Aorta (tissue), 5 donors: Measurements from ENCODE around the gene CCDC68. TPM values are rescaled to one million over a fixed set of nuclear protein-coding genes. Genes with fewer than 3 reads are reported as not detected.

Source experiments
- ATAC-seq: fragments of 200-7000 bp; cut with Tn5 transposase; one replicate; pipeline ENCODE4 v1.9.1; 2022; ENCODE audit warnings: moderate library complexity; ENCODE audit not compliant: low FRiP score
- DNase-seq, 2 donors: peaks; one replicate each; pipeline ENCODE4 v3.0.0-alpha.2; 2020
- H3K27ac ChIP-seq, 2 donors: one replicate each; pipeline ENCODE4 v1.5.1; 2013; ENCODE audit warnings: low read length in 2 of 2, mild to moderate bottlenecking in 2 of 2, moderate library complexity in 2 of 2, control low read depth in 1 of 2, inconsistent platforms in 1 of 2, low read depth in 1 of 2
- H3K27me3 ChIP-seq, 2 donors: one replicate each; pipeline ENCODE4 v1.6.1; 2013; ENCODE audit warnings: control low read depth in 1 of 2, low read length in 1 of 2, mild to moderate bottlenecking in 1 of 2, moderate library complexity in 1 of 2; ENCODE audit not compliant: insufficient read depth in 2 of 2, control insufficient read depth in 1 of 2
- H3K36me3 ChIP-seq, 2 donors: one replicate each; pipeline ENCODE4 v1.6.1; 2013; ENCODE audit warnings: control low read depth in 1 of 2, low read length in 1 of 2, mild to moderate bottlenecking in 1 of 2; ENCODE audit not compliant: insufficient read depth in 2 of 2, control insufficient read depth in 1 of 2
- H3K4me1 ChIP-seq, 2 donors: one replicate each; pipeline ENCODE4 v1.6.1; 2013; ENCODE audit warnings: low read length in 2 of 2, control low read depth in 1 of 2, mild to moderate bottlenecking in 1 of 2, moderate library complexity in 1 of 2; ENCODE audit not compliant: insufficient read depth in 2 of 2, control insufficient read depth in 1 of 2
- H3K4me3 ChIP-seq, 2 donors: one replicate each; pipeline ENCODE4 v1.5.1; 2013; ENCODE audit warnings: low read length in 2 of 2, control low read depth in 1 of 2, mild to moderate bottlenecking in 1 of 2
- H3K9me3 ChIP-seq: one replicate; pipeline ENCODE4 v1.6.1; 2013; ENCODE audit warnings: mild to moderate bottlenecking, low read length; ENCODE audit not compliant: control insufficient read depth
- WGBS, 2 donors: extraction: QIAGEN DNeasy Blood & Tissue Kit; methylation state at CpG; one replicate each; pipeline ENCODE4 v1.1.7; 2013; 5-methylcytosine and 5-hydroxymethylcytosine counted together
- intact Hi-C, 2 donors: fragments of 100-400 bp; cut with DNase I; formaldehyde crosslinking; loops; one replicate each; pipeline versions ENCODE4 v1.14.2 to v1.15.0; 2022
- polyA plus RNA-seq, 2 donors: library from polyadenylated mRNA; stranded (reverse); fragments of 200-250 nt; gene quantifications; one replicate each; pipeline ENCODE4 v1.2.3, GENCODE V29; 2013
- total RNA-seq, 2 donors: library from RNA; stranded (reverse); fragmentation: NEBNext Ultra II Directional; extraction: Animal tissue kit (Norgen Biotek cat#: 25700); gene quantifications; one replicate each; pipeline ENCODE4 v1.2.1, GENCODE V29; 2021
- donor health status: healthy with polysubstance abuse.
- donor health status: Bipolar disorder and iron deficiency.
- donor health status: DM: no; HTN: no; CAD: no.
- donor health status: DM: no; HTN: no; CAD: no.
- donor health status: DM: yes; HTN: yes; CAD: no.

Gene CCDC68
- total and polyA plus RNA-seq, 4 donors: 1.9 to 9.4 (median 6.4) TPM

DNA sequence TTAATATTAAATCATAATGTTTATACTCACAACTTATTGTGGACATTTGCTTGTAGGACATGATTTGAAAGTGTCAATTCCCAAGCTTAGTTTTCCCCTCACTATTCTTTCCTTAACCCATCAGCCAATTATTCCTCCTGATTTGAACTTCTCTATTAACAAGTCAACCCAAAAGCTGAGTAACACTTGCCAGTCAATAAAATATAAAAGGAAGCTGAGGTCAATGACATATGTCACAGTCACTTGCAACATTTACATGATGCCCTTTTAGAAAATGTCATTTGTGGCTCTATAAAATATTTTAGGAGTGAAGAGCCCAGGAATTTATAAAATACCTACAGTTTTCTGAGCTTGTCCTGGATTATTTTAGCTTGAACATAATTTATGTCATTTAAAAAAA is 7.2 kb downstream of the CCDC68 start:
- H3K9me3 ChIP-seq: no peaks in the 10 kb centered on the region
- H3K4me3 ChIP-seq: no peak overlapping the region
- no peaks in the 10 kb centered on the region for H3K36me3 ChIP-seq
- no peaks in the 10 kb centered on the region for H3K27me3 ChIP-seq
- intact Hi-C loops: no loop called here
- DNase-seq: no peak
- no peaks in the 10 kb centered on the region for H3K4me1 ChIP-seq
- H3K27ac ChIP-seq: no peak overlapping the region
- ATAC-seq: no peak

- DNase-seq (no peak), ATAC-seq (no peak)
- no peaks in the 10 kb centered on the region for H3K27me3 ChIP-seq
- H3K27ac ChIP-seq: no peak overlapping the region
- H3K36me3 ChIP-seq: no peaks in the 10 kb centered on the region
- no peak overlapping the region for H3K4me3 ChIP-seq
- intact Hi-C loops: no loop called here
- H3K9me3 ChIP-seq: no peaks in the 10 kb centered on the region
- H3K4me1 ChIP-seq: no peaks in the 10 kb centered on the region
- 93% methylated on average over 7 of the region's 7 CpGs for WGBS, 2 donors
Measured at GRCh38 chr18:54950221-54950620, 9.0 kb downstream of the CCDC68 start.

GRCh38 chr18:54949588-54949987 is 9.7 kb downstream of the CCDC68 start:
- Histone ChIP-seq H3K4me3 (no peak overlapping the region), H3K36me3 (no peaks in the 10 kb centered on the region), H3K9me3 (no peaks in the 10 kb centered on the region), H3K27ac (no peak overlapping the region), H3K4me1 (no peaks in the 10 kb centered on the region), H3K27me3 (no peaks in the 10 kb centered on the region)
- ATAC-seq (no peak), DNase-seq (no peak)
- intact Hi-C loops: no loop called here
- WGBS, 2 donors: 71 to 74% methylated on average over 3 of the region's 3 CpGs

DNA sequence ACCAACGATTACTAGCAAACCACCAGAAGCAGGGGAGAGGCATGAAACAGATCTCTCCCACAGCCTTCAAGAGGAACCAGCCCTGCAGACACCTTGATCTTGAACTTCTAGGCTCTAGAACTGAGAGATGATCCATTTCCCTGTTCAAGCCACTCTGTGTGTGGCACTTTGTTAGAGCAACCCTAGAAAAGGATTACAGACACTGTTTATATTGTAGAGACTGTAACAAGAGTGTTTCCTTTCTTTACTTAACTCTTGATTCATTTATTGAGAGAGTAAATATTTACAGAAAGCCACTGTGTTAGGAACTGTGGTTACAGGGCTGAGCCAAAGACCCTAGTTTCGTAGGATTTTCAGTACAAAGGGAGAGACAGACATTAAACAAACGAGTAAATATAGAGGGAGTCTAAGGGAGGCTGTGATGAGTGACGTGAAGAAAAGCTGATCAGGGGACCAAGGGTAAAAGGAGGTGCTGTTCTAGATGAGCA is 10.9 kb downstream of the CCDC68 start:
- H3K27me3 ChIP-seq: no peaks in the 10 kb centered on the region
- no peaks in the 10 kb centered on the region for H3K4me1 ChIP-seq
- H3K27ac ChIP-seq: no peak overlapping the region
- WGBS, 2 donors: 66 to 81% methylated on average over 4 of the region's 4 CpGs
- no peak overlapping the region for H3K4me3 ChIP-seq
- H3K9me3 ChIP-seq: no peaks in the 10 kb centered on the region
- intact Hi-C loops: no loop called here
- ATAC-seq (no peak), DNase-seq (no peak)
- no peaks in the 10 kb centered on the region for H3K36me3 ChIP-seq

DNA sequence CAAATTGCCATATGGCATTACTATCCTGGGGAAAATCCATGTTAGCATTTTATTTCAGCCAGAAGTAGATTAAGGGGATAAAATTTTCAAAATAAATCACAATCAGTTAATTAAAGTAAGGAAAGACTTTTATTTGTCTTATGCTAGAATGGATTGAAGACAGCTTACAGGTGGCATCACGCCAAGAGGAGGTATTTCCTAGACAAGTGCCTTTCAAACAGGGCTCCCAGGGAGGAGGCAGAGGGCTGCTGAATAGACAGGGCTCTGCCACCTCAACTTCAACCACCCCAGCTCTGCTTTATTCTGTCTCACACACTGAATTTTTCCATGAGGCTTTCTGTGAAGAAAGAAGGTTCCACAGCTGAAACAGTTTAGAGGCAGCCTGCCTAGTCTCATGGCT is 12.2 kb downstream of the CCDC68 start:
- ATAC-seq: no peak
- intact Hi-C loops: no loop called here
- Histone ChIP-seq H3K27me3 (no peaks in the 10 kb centered on the region), H3K27ac (no peak overlapping the region), H3K36me3 (no peaks in the 10 kb centered on the region), H3K4me1 (no peaks in the 10 kb centered on the region), H3K4me3 (no peak overlapping the region), H3K9me3 (no peaks in the 10 kb centered on the region)
- DNase-seq: no peak
- 68 to 79% methylated on average over 1 of the region's 1 CpG for WGBS, 2 donors

DNA sequence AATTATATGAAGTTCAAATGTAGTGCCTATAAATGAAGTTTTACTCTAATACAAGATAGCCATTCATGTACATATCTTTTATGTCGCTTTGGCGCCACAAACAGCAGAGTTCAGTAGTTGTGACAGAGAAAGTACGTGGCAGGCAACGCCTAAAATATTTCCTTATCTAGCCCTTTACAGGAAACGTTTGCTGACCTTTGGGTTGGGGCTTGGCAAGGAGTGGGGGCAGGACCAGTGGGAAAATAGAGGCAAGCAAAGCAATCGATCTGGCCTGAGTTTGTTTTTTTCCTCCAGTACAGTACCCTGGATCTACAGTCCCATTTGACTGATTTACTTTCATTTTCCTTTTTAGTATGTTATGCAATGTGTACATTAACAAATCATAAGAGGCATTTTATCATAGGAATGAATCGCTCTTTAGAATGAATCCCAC is 13.1 kb downstream of the CCDC68 start:
- no peak overlapping the region for H3K27ac ChIP-seq
- H3K9me3 ChIP-seq: no peaks in the 10 kb centered on the region
- intact Hi-C loops: no loop called here
- 6 to 8% methylated on average over 7 of the region's 7 CpGs for WGBS, 2 donors
- peak; percentile 48 for ATAC-seq
- no peak for DNase-seq
- no peaks in the 10 kb centered on the region for H3K4me1 ChIP-seq
- peak overlapping the region; percentile 41 to 76 for H3K4me3 ChIP-seq
- H3K27me3 ChIP-seq: no peaks in the 10 kb centered on the region
- H3K36me3 ChIP-seq: no peaks in the 10 kb centered on the region

GRCh38 chr18:54945576-54946125 is 13.6 kb downstream of the CCDC68 start:
- ATAC-seq: no peak
- DNase-seq: no peak
- intact Hi-C loops: no loop called here
- Histone ChIP-seq H3K27ac (no peak overlapping the region), H3K4me3 (no peak overlapping the region), H3K27me3 (no peaks in the 10 kb centered on the region), H3K36me3 (no peaks in the 10 kb centered on the region), H3K4me1 (no peaks in the 10 kb centered on the region), H3K9me3 (no peaks in the 10 kb centered on the region)
- WGBS, 2 donors: 71 to 72% methylated on average over 4 of the region's 4 CpGs

DNA sequence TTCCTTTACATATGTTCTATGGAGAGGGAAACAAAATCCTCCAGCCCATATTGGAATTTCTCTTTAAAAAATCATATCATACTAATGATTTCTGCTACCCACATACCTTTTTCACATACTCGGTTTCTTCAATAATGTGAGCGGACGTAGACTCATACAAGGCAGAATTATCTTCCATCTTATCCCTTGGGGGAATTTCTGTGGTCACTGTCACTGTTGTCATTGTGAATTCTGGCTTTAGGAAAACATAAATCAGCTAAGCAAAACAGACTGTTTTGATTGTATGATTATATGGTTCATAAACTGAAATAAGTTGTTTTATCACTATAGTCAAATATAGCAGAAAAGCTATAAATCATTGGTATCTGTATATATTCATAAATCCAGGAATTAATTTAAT is 16.7 kb downstream of the CCDC68 start:
- DNase-seq (no peak), ATAC-seq (no peak)
- H3K9me3 ChIP-seq: no peaks in the 10 kb centered on the region
- WGBS, 2 donors: 80 to 81% methylated on average over 3 of the region's 3 CpGs
- intact Hi-C loops: no loop called here
- no peaks in the 10 kb centered on the region for H3K4me1 ChIP-seq
- H3K36me3 ChIP-seq: no peaks in the 10 kb centered on the region
- no peak overlapping the region for H3K27ac ChIP-seq
- H3K27me3 ChIP-seq: no peaks in the 10 kb centered on the region
- no peak overlapping the region for H3K4me3 ChIP-seq

DNA sequence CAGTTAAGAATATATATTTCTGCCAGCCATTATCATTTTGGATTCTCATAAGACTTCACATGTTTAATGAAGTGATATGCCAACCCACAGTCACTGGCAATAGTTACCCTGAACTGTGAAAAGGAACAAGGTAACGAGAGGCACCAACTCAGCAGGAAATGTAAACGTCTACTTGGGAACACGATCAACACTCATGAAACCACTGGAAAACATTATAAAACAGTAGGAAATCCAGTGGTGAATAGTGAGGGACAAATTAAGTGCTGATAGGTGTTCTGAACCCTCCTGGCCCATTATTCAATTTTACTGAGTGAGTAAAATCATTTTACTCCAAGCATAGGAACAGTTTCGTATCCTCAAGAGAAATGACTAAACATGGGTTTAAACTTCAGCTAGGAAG is 17.1 kb downstream of the CCDC68 start:
- ATAC-seq (no peak), DNase-seq (no peak)
- Histone ChIP-seq H3K4me3 (no peak overlapping the region), H3K36me3 (no peaks in the 10 kb centered on the region), H3K27me3 (no peaks in the 10 kb centered on the region), H3K4me1 (no peaks in the 10 kb centered on the region), H3K9me3 (no peaks in the 10 kb centered on the region), H3K27ac (no peak overlapping the region)
- intact Hi-C loops: no loop called here
- WGBS, 2 donors: 59 to 63% methylated on average over 4 of the region's 4 CpGs
